Kidney (tissue), 22 donors: ENCODE results near the gene CALCOCO2. TPM values are rescaled to one million over a fixed set of nuclear protein-coding genes. Genes with fewer than 3 reads are reported as not detected.

Experiments used
- DNase-seq, 5 donors: peaks; one replicate each; pipeline ENCODE4 v3.0.0-alpha.2; 2013 to 2020
- FAIRE-seq: peaks from 2 replicates; lab custom pipeline; 2012; peaks lifted over from hg19 to GRCh38; lab: Jason Lieb, UNC
- H3K27ac ChIP-seq, 2 donors: one replicate each; pipeline ENCODE4 v1.7.0; 2013; ENCODE audit warnings: low read depth in 2 of 2, low read length in 2 of 2, inconsistent platforms in 1 of 2
- H3K27me3 ChIP-seq: one replicate; pipeline ENCODE4 v1.7.1; 2013; ENCODE audit warnings: low read length, inconsistent platforms; ENCODE audit not compliant: control insufficient read depth, insufficient read depth
- H3K36me3 ChIP-seq, 3 donors: one replicate each; pipeline versions ENCODE4 v1.7.0 to v1.7.1; 2013; ENCODE audit warnings: low read length in 3 of 3, control low read depth in 1 of 3, inconsistent platforms in 1 of 3; ENCODE audit not compliant: insufficient read depth in 3 of 3, control insufficient read depth in 2 of 3
- H3K4me1 ChIP-seq, 3 donors: one replicate each; pipeline versions ENCODE4 v1.7.0 to v1.7.1; 2013; ENCODE audit warnings: low read length in 3 of 3, inconsistent platforms in 1 of 3, low read depth in 1 of 3; ENCODE audit not compliant: control insufficient read depth in 2 of 3, insufficient read depth in 2 of 3
- H3K4me3 ChIP-seq, 3 donors: one replicate each; pipeline versions ENCODE4 v1.7.0 to v1.8.1; 2013; ENCODE audit warnings: low read length in 3 of 3, control low read depth in 1 of 3, inconsistent platforms in 1 of 3
- H3K9ac ChIP-seq, 3 donors: one replicate each; pipeline versions ENCODE4 v1.7.0 to v1.7.1; 2013; ENCODE audit warnings: low read length in 3 of 3, control low read depth in 1 of 3, inconsistent platforms in 1 of 3
- H3K9me3 ChIP-seq, 3 donors: one replicate each; pipeline versions ENCODE4 v1.7.0 to v1.7.1; 2013; ENCODE audit warnings: low read length in 3 of 3, control low read depth in 1 of 3, inconsistent platforms in 1 of 3; ENCODE audit not compliant: control insufficient read depth in 2 of 3, insufficient read depth in 1 of 3
- CTCF ChIP-seq: IDR thresholded peaks from 3 replicates; pipeline ENCODE4 v1.5.1; 2012; ENCODE audit warnings: mild to moderate bottlenecking, moderate library complexity, borderline replicate concordance; ENCODE audit not compliant: insufficient read depth; ENCODE audit errors: extremely low read depth
- intact Hi-C: fragments of 100-400 bp; cut with DNase I; formaldehyde crosslinking; loops from one replicate; pipeline ENCODE4 v1.11.1; 2022
- long read RNA-seq, 10 donors: library from polyadenylated mRNA in 1 of 10; unstranded in 1 of 10; transcript quantifications; one replicate each; pipeline ENCODE4 v2.0.0 and lab custom pipeline, GENCODE V29; 2021 to 2026
- polyA plus RNA-seq: library from polyadenylated mRNA; stranded (reverse); fragments of 350-450 nt; fragmentation: Illumina TruSeq; extraction: RNeasy Lipid Tissue Mini Kit (QIAGEN cat#74804); gene quantifications from one replicate; pipeline ENCODE4 v1.2.3, GENCODE V29; 2014; ENCODE audit warnings: low read depth, low replicate concordance; ENCODE audit not compliant: insufficient read depth
- total RNA-seq: library from RNA; stranded (reverse); fragmentation: NEBNext Ultra II Directional; extraction: Animal tissue kit (Norgen Biotek cat#: 25700); gene quantifications from one replicate; pipeline ENCODE4 v1.2.1, GENCODE V29; 2021
- donor health status: control.
- donor health status: control.
- donor health status: control.
- donor health status: control.
- donor health status: control.
- donor health status: DM: yes; HTN: yes; CAD: no.
- donor health status: Normal renal cell carcinoma (clear cell type).

Gene CALCOCO2
- total RNA-seq, result 157 TPM
- polyA plus RNA-seq, result 63.6 TPM
- long read RNA-seq, donor 1, partial matches to known transcripts, result 0 of 6 reads
- long read RNA-seq, donor 1, other reads (novel, unspliced or antisense), result 0 of 6 reads
- long read RNA-seq, donor 2, transcript CALCOCO2-201 (13 exons, 3,682 nt), result major isoform, 8 of 14 reads
- long read RNA-seq, donor 2, partial matches to known transcripts, result 5 of 14 reads
- long read RNA-seq, donor 2, other reads (novel, unspliced or antisense), result 0 of 14 reads
- long read RNA-seq, donor 3, transcript CALCOCO2-201 (13 exons, 3,682 nt), result major isoform, 8 of 43 reads
- long read RNA-seq, donor 3, partial matches to known transcripts, result 31 of 43 reads
- long read RNA-seq, donor 3, other reads (novel, unspliced or antisense), result 0 of 43 reads
- long read RNA-seq, donor 4, transcript CALCOCO2-201 (13 exons, 3,682 nt), result major isoform, 5 of 7 reads
- long read RNA-seq, donor 4, partial matches to known transcripts, result 0 of 7 reads
- long read RNA-seq, donor 4, other reads (novel, unspliced or antisense), result 0 of 7 reads
- long read RNA-seq, donor 5, result 0 reads
- long read RNA-seq, donor 6, transcript CALCOCO2-201 (13 exons, 3,682 nt), result major isoform, 10 of 13 reads
- long read RNA-seq, donor 6, partial matches to known transcripts, result 0 of 13 reads
- long read RNA-seq, donor 6, other reads (novel, unspliced or antisense), result 0 of 13 reads
- long read RNA-seq, donor 7, transcript CALCOCO2-201 (13 exons, 3,682 nt), result major isoform, 65 of 84 reads
- long read RNA-seq, donor 7, partial matches to known transcripts, result 12 of 84 reads
- long read RNA-seq, donor 7, other reads (novel, unspliced or antisense), result 6 of 84 reads
- long read RNA-seq, donor 8, transcript CALCOCO2-201 (13 exons, 3,682 nt), result major isoform, 5 of 8 reads
- long read RNA-seq, donor 8, partial matches to known transcripts, result 0 of 8 reads
- long read RNA-seq, donor 8, other reads (novel, unspliced or antisense), result 0 of 8 reads
- long read RNA-seq, donor 9, partial matches to known transcripts, result 0 of 4 reads
- long read RNA-seq, donor 9, other reads (novel, unspliced or antisense), result 0 of 4 reads
- long read RNA-seq, donor 10, partial matches to known transcripts, result 0 of 7 reads
- long read RNA-seq, donor 10, other reads (novel, unspliced or antisense), result 0 of 7 reads

- Histone ChIP-seq H3K9me3 (no peaks in the 10 kb centered on the region), H3K4me3 (peak within 1 kb of the TSS; percentile 91 to 99 (median 92)), H3K27ac (peak within 1 kb of the TSS; percentile 94 to 98), H3K9ac (peak within 1 kb of the TSS; percentile 90 to 99 (median 98)), H3K27me3 (no peaks in the 10 kb centered on the region), H3K4me1 (peaks cover 0 to 5% (median 4%) of the 10 kb centered on the region in 3 donors), H3K36me3 (no peaks in the 10 kb centered on the region)
- no peak for FAIRE-seq
- DNase-seq, result peak; percentile 90 to 98 (median 95)
- no peak for TF ChIP-seq CTCF
- intact Hi-C loops, result no loop called here
These were observed at the start of gene CALCOCO2 for GRCh38 chr17:48830840-48831548. Gene CALCOCO2, plus strand, starts transcription at chr17:48831035. Its CDS starts 10,673 bp downstream, at chr17:48841708.

- TF ChIP-seq CTCF, result no peak
These were observed 43.0 kb upstream of the CALCOCO2 start for GRCh38 chr17:48787828-48788227.

GRCh38 chr17:48790607-48791127 is 40.2 kb upstream of the CALCOCO2 start:
- no peak overlapping the region for H3K27ac ChIP-seq
- no peak for TF ChIP-seq CTCF
- no peaks in the 10 kb centered on the region for H3K36me3 ChIP-seq
- no peak overlapping the region for H3K4me3 ChIP-seq
- no peaks in the 10 kb centered on the region for H3K27me3 ChIP-seq
- intact Hi-C loops, result loop anchor here (10.0 kb wide), 1 partner anchor 66 kb away; the partner anchor contains the start of genes HOXB13, PRAC1 and PRAC2
- DNase-seq (no peak), FAIRE-seq (no peak)
- peaks cover 0 to 30% (median 28%) of the 10 kb centered on the region in 3 donors for H3K4me1 ChIP-seq
- H3K9ac ChIP-seq, result no peak overlapping the region
- no peaks in the 10 kb centered on the region for H3K9me3 ChIP-seq

More at GRCh38 chr17:48787828-48788227, 43.0 kb upstream of the CALCOCO2 start:
- no peak for FAIRE-seq
- DNase-seq, result peak in 1 of 5 donors; percentile 76
- H3K36me3 ChIP-seq, result peaks cover 0 to 3% (median 0%) of the 10 kb centered on the region in 3 donors
- peaks cover 0 to 16% (median 14%) of the 10 kb centered on the region in 3 donors for H3K4me1 ChIP-seq
- no peaks in the 10 kb centered on the region for H3K9me3 ChIP-seq
- H3K9ac ChIP-seq, result no peak overlapping the region
- intact Hi-C loops, result no loop called here
- H3K27me3 ChIP-seq, result no peaks in the 10 kb centered on the region
- no peak overlapping the region for H3K4me3 ChIP-seq
- H3K27ac ChIP-seq, result no peak overlapping the region
